Coronary artery (tissue), 2 donors: ENCODE results near the gene PARP15.

ENCODE experiments used
- DNase-seq: peaks from one replicate; pipeline ENCODE4 v3.0.0-alpha.2; 2017; ENCODE audit warnings: low spot score
- H3K27ac ChIP-seq, 2 donors: fragments of 200-600 bp; sonication (generic); one replicate each; pipeline ENCODE4 v1.5.1; 2016 to 2019
- H3K4me3 ChIP-seq: fragments of 200-600 bp; sonication (generic); 2 replicates; pipeline ENCODE4 v1.5.1; 2016; ENCODE audit warnings: mild to moderate bottlenecking, moderate library complexity
- CTCF ChIP-seq: fragments of 200-600 bp; sonication (generic); IDR thresholded peaks from one replicate; pipeline ENCODE4 v1.5.1; 2019; ENCODE audit warnings: antibody characterized with exemption

Gene PARP15

GRCh38 chr3:122577409-122578031 lies at the start of gene PARP15:
PARP15 (plus strand) TSS chr3:122577650; CDS start chr3:122577668, 18 bp downstream.
- no peak for DNase-seq

GRCh38 chr3:122530164-122530563 lies 47.3 kb upstream of the PARP15 start:
- no peak for DNase-seq
- H3K27ac ChIP-seq, result no peak overlapping the region
- H3K4me3 ChIP-seq, result no peak overlapping the region
- TF ChIP-seq CTCF, result no peak

More at GRCh38 chr3:122577409-122578031, at the start of gene PARP15:
- Histone ChIP-seq H3K4me3 (peak within 1 kb of the TSS; percentile 71), H3K27ac (no peak within 1 kb of the TSS)
- no peak for TF ChIP-seq CTCF

- DNase-seq, result no peak
- TF ChIP-seq CTCF, result no peak
- Histone ChIP-seq H3K27ac (no peak overlapping the region), H3K4me3 (no peak overlapping the region)
These were observed 44.0 kb upstream of the PARP15 start for GRCh38 chr3:122533480-122533879.

- no peak overlapping the region for H3K4me3 ChIP-seq
- TF ChIP-seq CTCF, result no peak
- no peak for DNase-seq
- H3K27ac ChIP-seq, result no peak overlapping the region
These were observed 43.5 kb upstream of the PARP15 start for GRCh38 chr3:122533931-122534334.

- no peak for DNase-seq
- no peak for TF ChIP-seq CTCF
- Histone ChIP-seq H3K27ac (no peak overlapping the region), H3K4me3 (no peak overlapping the region)
These were observed 41.4 kb upstream of the PARP15 start for GRCh38 chr3:122535964-122536631.

- Histone ChIP-seq H3K27ac (no peak overlapping the region), H3K4me3 (no peak overlapping the region)
- DNase-seq, result no peak
- no peak for TF ChIP-seq CTCF
These were observed 40.8 kb upstream of the PARP15 start for GRCh38 chr3:122536632-122537001.

GRCh38 chr3:122538956-122539490 lies 38.4 kb upstream of the PARP15 start:
- no peak for TF ChIP-seq CTCF
- Histone ChIP-seq H3K27ac (no peak overlapping the region), H3K4me3 (no peak overlapping the region)
- no peak for DNase-seq
